PC-3 (cell line): ENCODE results near the gene CZIB.

Source experiments
- CTCF ChIP-seq: fragments of 300-600 bp; sonication (generic); conservative IDR thresholded peaks from 2 replicates; pipeline ENCODE4 v1.5.1; 2017; ENCODE audit warnings: antibody characterized with exemption, low read depth, mild to moderate bottlenecking, low read length
- EZH2 ChIP-seq: fragments of 300-600 bp; sonication (generic); IDR thresholded peaks from one replicate; pipeline ENCODE4 v1.6.1; 2017; ENCODE audit warnings: antibody characterized with exemption, mild to moderate bottlenecking, low read length; ENCODE audit not compliant: unreplicated experiment

GRCh38 chr1:53214376-53214940, 6.0 kb downstream of the CZIB start:
- no peak for TF ChIP-seq EZH2
- TF ChIP-seq CTCF = no peak
